Mesothelial cell of epicardium (in vitro differentiated cells): ENCODE results near the gene HMGCR. TPM values are rescaled to one million over a fixed set of nuclear protein-coding genes. Genes with fewer than 3 reads are reported as not detected.
"Not testable (repeated sequence)": the region's sequence is repeated elsewhere in the genome, so short reads cannot be mapped to it uniquely, and the experiment has no call there.

Experiments
- DNase-seq, 2 experiments: peaks; one replicate each; pipeline ENCODE4 v3.0.0; 2021; ENCODE audit warnings: low spot score in 2 of 2; ENCODE audit not compliant: unreplicated experiment in 2 of 2
- H3K27ac Mint-ChIP-seq: 2 replicates; pipeline ENCODE4 v1.8.0; 2021; ENCODE audit warnings: mixed read lengths
- H3K27me3 Mint-ChIP-seq: 2 replicates; pipeline ENCODE4 v1.8.0; 2021; ENCODE audit warnings: low read depth, mixed read lengths
- H3K36me3 Mint-ChIP-seq: 2 replicates; pipeline ENCODE4 v1.8.0; 2021; ENCODE audit warnings: mixed read lengths
- H3K4me1 Mint-ChIP-seq: 2 replicates; pipeline ENCODE4 v1.8.0; 2021; ENCODE audit warnings: mixed read lengths
- H3K4me3 Mint-ChIP-seq: 2 replicates; pipeline ENCODE4 v1.8.0; 2021; ENCODE audit warnings: mild to moderate bottlenecking, moderate library complexity, mixed read lengths
- H3K9me3 Mint-ChIP-seq: 2 replicates; pipeline ENCODE4 v1.8.0; 2021; ENCODE audit warnings: mixed read lengths
- CTCF ChIP-seq: fragments of 200-600 bp; sonication (generic); IDR thresholded peaks from one replicate; pipeline ENCODE4 v1.5.0; 2021; ENCODE audit warnings: antibody characterized with exemption; ENCODE audit not compliant: unreplicated experiment
- total RNA-seq: library from RNA; stranded (reverse); gene quantifications from 3 replicates; pipeline ENCODE4 v1.2.1, GENCODE V29; 2021

Gene HMGCR
- total RNA-seq, result 99.6 to 107 TPM (median 106 TPM) in 3 replicates

DNA sequence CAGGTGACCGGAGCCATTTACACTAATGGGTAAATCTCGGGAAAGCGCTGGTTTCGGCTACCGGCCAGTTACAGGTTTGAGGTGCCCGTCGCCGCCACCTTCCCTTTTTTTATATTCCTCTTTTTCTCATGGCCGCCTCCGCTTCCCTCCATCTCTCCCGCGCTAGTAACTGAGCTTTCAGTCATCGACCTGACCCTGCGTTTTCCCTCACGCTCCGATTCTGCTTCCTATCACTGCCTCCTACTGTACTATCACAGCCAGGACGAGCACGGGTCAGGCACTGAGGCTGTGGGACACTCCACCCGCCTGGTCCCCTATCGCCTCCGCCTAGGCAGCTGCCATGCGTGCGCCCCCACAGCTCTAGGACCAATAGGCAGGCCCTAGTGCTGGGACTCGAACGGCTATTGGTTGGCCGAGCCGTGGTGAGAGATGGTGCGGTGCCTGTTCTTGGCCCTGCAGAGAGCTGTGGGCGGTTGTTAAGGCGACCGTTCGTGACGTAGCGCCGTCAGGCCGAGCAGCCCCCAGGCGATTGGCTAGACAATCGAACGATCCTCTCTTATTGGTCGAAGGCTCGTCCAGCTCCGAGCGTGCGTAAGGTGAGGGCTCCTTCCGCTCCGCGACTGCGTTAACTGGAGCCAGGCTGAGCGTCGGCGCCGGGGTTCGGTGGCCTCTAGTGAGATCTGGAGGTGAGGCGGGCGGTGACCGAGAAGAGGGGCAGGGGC, at the start of gene HMGCR:
HMGCR (plus strand) TSS at position 606 of the 722 bp plus-strand sequence. CDS start 5,386 bp downstream, outside the sequence.
- H3K27me3 Mint-ChIP-seq, result no peaks in the 10 kb centered on the region
- H3K4me1 Mint-ChIP-seq, result peaks cover 36% of the 10 kb centered on the region
- H3K36me3 Mint-ChIP-seq, result no peaks in the 10 kb centered on the region
- no peak within 1 kb of the TSS for H3K4me3 Mint-ChIP-seq
- no peak within 1 kb of the TSS for H3K27ac Mint-ChIP-seq
- peak; percentile 95 to 98 for DNase-seq
- TF ChIP-seq CTCF, result no peak
- H3K9me3 Mint-ChIP-seq, result no peaks in the 10 kb centered on the region

DNA sequence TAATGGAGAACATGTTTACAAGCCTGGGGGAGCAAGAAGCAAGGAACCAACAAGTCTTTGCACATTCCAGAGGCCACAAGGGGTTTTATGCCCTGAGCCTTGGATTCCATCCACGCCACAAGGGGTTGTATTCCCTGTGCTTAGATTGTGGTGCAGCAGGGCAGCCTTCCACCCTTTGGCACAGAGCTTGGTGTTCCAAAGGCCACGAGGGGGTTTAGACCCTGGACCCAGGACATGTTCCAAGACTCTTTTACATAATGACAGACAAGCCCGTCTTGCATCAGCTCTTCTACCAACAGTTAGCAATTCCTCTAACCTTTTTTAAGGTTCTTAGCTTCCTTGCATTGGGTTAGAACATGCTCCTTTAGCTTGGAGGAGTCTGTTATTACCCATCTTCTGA, 45.2 kb upstream of the HMGCR start:
- H3K4me3 Mint-ChIP-seq, DNase-seq, H3K4me1 Mint-ChIP-seq, H3K36me3 Mint-ChIP-seq, H3K27ac Mint-ChIP-seq, H3K27me3 Mint-ChIP-seq: not testable (repeated sequence)
- peaks cover 40% of the 10 kb centered on the region for H3K9me3 Mint-ChIP-seq

GRCh38 chr5:75300084-75300483, 36.9 kb upstream of the HMGCR start:
- Mint-ChIP-seq H3K9me3 (peaks cover 32% of the 10 kb centered on the region), H3K27ac (no peak overlapping the region), H3K4me1 (no peaks in the 10 kb centered on the region), H3K4me3 (no peak overlapping the region), H3K27me3 (no peaks in the 10 kb centered on the region), H3K36me3 (no peaks in the 10 kb centered on the region)
- TF ChIP-seq CTCF, result no peak
- no peak for DNase-seq

- TF ChIP-seq CTCF, result no peak
- no peak for DNase-seq
- Mint-ChIP-seq H3K4me1 (no peaks in the 10 kb centered on the region), H3K9me3 (peaks cover 23% of the 10 kb centered on the region), H3K27me3 (no peaks in the 10 kb centered on the region), H3K4me3 (no peak overlapping the region), H3K27ac (no peak overlapping the region), H3K36me3 (no peaks in the 10 kb centered on the region)
Observed at GRCh38 chr5:75303419-75303818, 33.6 kb upstream of the HMGCR start.

- not testable (repeated sequence) for H3K4me1 Mint-ChIP-seq, H3K36me3 Mint-ChIP-seq, H3K27me3 Mint-ChIP-seq, H3K4me3 Mint-ChIP-seq, H3K27ac Mint-ChIP-seq, DNase-seq
- H3K9me3 Mint-ChIP-seq, result peaks cover 13% of the 10 kb centered on the region
Observed at GRCh38 chr5:75304486-75304885, 32.5 kb upstream of the HMGCR start.

DNA sequence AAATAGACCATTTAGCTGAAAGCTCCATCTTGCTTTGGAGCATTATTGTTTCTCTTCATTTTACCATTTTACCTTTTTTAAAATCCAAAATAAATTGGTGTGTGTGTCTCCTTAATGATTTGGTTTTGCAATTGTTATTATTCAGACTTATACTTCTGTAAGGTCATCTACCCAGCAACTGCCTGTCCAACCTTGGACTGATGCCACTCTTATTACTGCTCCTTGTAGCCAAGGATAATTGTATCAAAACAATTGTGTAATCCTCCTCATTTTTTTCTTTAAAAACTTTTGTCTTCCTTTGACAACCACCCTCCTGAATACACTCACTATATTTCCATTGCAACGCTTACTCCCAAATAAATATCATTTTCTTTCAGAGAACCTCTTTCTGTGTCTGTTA, 30.3 kb upstream of the HMGCR start:
- no peaks in the 10 kb centered on the region for H3K4me1 Mint-ChIP-seq
- no peak overlapping the region for H3K27ac Mint-ChIP-seq
- no peaks in the 10 kb centered on the region for H3K27me3 Mint-ChIP-seq
- H3K4me3 Mint-ChIP-seq, result no peak overlapping the region
- no peak for DNase-seq
- no peak for TF ChIP-seq CTCF
- H3K36me3 Mint-ChIP-seq, result no peaks in the 10 kb centered on the region
- H3K9me3 Mint-ChIP-seq, result no peaks in the 10 kb centered on the region

DNA sequence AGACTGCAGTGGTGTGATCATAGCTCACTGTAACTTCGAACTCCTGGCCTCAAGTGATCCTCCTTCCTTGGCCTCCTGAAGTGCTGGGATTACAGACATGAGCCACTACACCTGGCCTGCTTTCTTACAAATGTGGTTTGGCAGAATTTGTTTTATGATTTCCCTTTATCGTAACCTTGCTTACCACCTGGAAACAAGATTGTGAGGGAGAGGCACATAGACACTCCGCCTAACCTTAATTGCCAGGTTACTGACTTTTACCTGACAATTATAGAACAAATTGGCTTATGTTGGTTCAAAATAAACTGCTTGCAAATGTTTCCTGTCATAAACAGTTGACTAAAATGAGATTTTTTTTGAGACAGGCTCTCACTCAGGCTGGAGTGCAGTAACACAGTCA, 26.8 kb upstream of the HMGCR start:
- TF ChIP-seq CTCF, result no peak
- no peaks in the 10 kb centered on the region for H3K36me3 Mint-ChIP-seq
- no peak for DNase-seq
- H3K9me3 Mint-ChIP-seq, result no peaks in the 10 kb centered on the region
- no peak overlapping the region for H3K27ac Mint-ChIP-seq
- no peaks in the 10 kb centered on the region for H3K4me1 Mint-ChIP-seq
- H3K27me3 Mint-ChIP-seq, result no peaks in the 10 kb centered on the region
- H3K4me3 Mint-ChIP-seq, result no peak overlapping the region

DNA sequence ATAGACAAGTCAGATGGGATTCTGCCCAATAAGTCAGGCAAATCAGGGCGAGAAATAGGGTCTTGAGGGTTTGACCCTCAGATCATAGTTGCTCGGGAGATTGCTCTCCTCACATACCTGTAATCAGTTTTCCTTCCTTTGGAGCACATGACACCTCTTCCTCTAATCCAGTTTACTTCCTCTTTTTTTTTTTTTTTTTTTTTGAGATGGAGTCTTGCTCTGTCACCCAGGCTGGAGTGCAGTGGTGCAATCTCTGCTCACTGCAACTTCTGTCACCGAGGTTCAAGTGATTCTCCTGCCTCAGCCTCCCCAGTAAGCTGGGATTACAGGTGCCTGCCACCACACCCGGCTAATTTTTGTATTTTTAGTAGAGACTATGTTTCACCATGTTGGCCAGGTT, 17.9 kb upstream of the HMGCR start:
- H3K27me3 Mint-ChIP-seq, H3K36me3 Mint-ChIP-seq, H3K4me1 Mint-ChIP-seq, H3K9me3 Mint-ChIP-seq, DNase-seq, H3K27ac Mint-ChIP-seq, H3K4me3 Mint-ChIP-seq: not testable (repeated sequence)
